ENCODE measurements around the gene PDSS2.
"Not testable (repeated sequence)": the region's sequence is repeated elsewhere in the genome, so short reads cannot be mapped to it uniquely, and the experiment has no call there.

PDSS2 gene

DNA sequence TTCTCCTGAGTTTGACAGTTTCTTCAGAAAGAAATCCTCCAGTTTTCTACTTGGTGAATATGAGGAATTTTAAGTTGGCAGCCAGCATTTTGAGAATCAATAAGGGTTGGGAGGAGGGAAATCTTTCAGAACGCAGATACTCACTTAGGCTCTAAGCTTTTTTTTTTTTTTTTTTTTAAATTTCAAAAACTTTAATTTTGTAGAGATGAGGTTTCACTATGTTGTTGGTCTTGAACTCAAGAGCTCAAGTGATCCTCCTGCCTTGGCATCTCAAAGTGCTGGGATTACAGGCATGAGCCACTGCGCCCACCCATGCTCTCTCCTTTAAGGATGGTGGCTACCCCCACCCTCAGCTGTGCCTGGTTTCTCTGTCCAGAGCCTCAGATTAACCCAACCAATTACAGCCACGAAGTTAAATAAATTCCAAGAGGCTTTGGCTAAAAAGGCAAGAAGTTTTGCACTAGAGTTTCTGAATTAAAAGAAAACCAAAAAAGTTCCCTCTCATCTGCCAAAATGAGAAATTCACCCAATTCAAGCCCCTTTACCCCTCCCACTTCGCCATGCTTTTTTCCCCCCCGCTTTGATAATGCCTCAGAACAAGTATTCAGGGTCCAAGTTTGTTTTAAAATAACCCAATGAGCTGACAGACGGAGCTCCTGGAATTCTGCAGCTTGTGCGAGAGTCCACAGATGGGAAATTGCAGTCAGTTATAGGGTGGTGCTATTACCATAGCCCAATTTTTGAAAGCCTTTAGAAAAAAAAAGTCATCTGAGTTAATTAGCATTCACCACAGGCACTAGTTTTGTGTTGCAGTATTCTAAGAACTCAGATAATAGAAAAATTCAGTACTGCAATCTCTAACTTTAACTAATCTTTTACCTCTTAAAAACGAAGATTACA, 249.7 kb downstream of the PDSS2 start:
- FAIRE-seq, result no peak

GRCh38 chr6:107207251-107207873, 252.0 kb downstream of the PDSS2 start:
- no peak for FAIRE-seq

- FAIRE-seq, result no peak
Measured at GRCh38 chr6:107205058-107205998, 254.0 kb downstream of the PDSS2 start.

DNA sequence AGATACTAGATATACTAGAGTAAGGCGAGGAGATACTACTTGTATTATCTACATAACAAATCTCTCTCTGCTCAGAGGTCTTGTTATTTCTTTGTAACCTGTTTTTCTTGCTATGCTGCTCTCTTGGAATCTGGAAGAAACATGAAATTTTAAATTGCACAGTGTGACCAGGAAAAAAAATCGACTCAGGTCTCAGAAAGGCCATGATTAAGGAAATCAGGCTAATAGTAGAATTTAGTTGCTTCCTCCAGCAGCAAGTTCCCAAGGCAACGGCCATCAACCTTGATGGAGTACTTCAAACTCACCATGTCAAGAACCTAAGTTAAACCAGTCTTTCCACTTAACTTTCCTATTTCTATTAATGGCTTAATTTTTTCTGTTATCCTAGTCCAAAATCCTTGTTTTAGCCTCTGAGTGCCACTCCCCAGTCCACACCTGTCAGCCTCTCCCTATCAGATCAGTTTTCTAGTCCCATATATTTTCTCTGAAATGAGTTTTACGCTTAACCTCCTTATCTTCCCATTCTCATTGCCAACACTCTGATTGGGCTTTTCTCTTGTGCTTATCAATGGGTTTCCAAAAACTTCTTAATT, 256.4 kb downstream of the PDSS2 start:
- no peak for FAIRE-seq

- no peak for FAIRE-seq
Measured at GRCh38 chr6:107198631-107199416, 260.5 kb downstream of the PDSS2 start.

- FAIRE-seq, result no peak
Measured at GRCh38 chr6:107196152-107196551, 263.2 kb downstream of the PDSS2 start.

GRCh38 chr6:107194723-107195122, 264.6 kb downstream of the PDSS2 start:
- FAIRE-seq, result not testable (repeated sequence)

- FAIRE-seq, result no peak
Measured at GRCh38 chr6:107192830-107193229, 266.5 kb downstream of the PDSS2 start.

DNA sequence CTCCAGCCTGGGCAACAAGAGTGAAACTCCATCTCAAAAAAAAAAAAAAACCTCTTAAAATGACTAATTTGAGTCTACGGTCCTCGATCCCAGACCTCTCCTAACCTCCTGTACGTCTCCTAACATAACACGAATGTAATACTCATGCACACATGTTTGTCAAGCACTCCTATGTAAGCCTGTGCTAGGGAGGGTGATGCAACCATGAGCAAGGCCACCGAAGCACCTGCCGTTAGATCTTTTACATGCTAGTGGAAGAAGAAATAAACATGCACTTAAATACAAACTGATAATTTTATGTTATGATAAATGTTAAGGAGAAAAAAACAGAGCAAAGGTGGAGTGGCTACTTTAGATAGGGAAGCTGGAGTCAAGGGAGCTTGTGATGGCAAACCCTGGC, 271.7 kb downstream of the PDSS2 start:
- FAIRE-seq, result no peak

DNA sequence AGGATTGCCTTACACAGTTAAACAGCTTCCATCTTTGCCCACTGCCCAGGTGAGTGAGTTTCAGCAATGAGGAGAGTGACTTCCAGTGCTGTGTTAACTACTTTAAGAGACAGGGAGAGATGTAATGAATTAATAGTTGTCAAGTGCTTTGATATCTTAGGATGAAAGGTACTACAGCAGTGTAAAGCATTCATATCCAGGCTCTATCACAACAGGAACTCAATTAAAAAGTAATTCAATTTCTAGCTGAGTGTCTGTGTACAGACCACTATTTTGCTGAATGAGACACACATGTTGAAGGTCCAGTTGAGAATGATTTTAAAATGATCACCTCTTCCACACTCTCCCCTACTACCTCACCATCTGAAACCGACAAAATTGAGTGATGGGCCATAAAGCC, 273.3 kb downstream of the PDSS2 start:
- FAIRE-seq, result no peak

DNA sequence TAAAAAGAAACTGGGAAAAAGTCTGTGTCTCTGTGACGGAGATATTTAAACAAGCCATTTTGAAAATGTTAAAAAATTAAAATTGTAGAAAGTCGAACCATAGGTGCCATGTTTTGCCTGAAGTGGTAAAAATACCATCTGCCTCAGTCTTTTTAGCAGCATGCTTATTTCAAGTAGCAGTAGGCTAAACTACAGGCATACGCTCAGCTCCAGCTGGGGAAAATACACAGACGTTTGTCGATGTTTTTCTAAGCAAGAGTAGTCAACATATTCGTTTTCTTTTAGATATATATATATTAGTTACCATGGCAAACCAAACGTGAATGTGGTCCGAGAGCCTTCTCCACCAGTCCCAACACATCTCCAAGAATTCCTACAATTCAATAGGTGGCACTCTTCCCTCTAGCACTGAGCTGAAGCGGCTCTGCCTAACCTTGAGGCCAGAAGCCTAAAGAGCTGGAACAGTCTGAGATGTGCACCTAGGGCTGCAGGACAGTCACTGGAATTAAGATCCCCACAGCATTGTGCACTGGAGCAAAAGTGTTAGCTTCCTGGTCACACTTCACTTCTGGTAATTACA, 273.9 kb downstream of the PDSS2 start:
- no peak for FAIRE-seq

DNA sequence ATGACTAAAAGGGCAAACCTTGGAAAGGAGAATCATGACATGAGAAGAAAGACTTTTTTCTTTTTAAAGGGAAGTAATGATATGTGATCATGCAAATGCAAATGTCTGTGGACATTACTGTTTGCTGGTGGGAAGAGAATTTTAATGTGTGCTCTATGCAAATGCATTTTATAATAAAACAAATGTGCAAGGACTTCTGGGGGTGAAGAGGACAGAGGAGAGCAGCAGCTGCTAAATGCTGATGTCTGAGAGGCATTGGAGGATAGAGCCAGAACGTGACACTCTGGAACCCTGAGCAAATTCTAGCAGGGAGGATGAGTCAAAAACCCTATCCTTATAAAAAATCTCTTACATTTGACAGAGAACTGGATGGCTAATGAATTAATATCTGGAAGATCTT, 274.9 kb downstream of the PDSS2 start:
- FAIRE-seq, result no peak

- FAIRE-seq, result no peak
Measured at GRCh38 chr6:107180099-107180498, 279.3 kb downstream of the PDSS2 start.

DNA sequence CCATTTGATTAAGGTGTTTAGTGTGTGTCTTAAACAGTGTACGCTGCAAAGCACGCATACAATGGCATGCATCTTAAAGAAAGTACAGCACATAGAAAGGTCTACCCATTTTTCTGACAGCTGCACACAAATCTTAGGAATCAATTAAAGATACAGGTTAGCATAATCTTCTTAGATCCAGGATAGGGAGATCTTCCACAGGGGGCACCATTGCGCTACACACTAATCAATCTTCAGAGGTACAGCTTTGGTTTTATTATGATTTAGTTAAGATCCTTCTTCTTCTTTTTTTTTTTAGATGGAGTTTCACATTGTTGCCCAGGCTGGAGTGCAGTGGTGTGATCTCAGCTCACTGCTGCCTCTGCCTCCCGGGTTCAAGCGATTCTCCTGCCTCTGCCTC, 280.4 kb downstream of the PDSS2 start:
- no peak for FAIRE-seq

DNA sequence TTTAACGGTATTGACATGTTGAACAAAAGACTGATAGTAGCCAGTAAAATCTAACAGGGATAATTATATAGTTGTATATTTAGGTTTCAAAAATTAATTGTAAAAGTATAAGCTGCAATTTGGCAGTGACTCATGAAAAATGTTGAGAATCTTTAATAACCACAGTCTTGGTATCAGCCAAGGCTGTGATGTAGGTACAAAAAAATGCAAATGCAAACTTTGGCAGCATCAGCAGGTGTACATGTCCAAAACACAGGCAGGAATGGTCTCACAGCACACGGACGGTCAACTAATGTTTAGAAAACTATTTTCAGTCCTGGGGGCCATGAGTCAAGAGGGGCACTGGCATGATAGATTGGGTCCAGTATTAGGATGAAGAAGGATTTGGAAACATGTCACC, 285.6 kb downstream of the PDSS2 start:
- no peak for FAIRE-seq

GRCh38 chr6:107171513-107171912, 287.9 kb downstream of the PDSS2 start:
- FAIRE-seq, result no peak

DNA sequence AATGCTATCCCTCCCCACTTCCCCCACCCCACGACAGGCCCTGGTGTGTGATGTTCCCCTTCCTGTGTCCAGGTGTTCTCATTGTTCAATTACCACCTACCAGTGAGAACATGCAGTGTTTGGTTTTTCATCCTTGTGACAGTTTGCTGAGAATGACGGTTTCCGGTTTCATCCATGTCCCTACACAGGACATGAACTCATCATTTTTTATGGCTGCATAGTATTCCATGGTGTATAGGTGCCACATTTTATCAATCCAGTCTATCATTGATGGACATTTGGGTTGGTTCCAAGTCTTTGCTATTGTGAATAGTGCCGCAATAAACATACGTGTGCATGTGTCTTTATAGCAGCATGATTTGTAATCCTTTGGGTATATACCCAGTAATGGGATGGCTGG, 295.1 kb downstream of the PDSS2 start:
- not testable (repeated sequence) for FAIRE-seq

GRCh38 chr6:107161521-107161920, 297.8 kb downstream of the PDSS2 start:
- FAIRE-seq, result no peak

DNA sequence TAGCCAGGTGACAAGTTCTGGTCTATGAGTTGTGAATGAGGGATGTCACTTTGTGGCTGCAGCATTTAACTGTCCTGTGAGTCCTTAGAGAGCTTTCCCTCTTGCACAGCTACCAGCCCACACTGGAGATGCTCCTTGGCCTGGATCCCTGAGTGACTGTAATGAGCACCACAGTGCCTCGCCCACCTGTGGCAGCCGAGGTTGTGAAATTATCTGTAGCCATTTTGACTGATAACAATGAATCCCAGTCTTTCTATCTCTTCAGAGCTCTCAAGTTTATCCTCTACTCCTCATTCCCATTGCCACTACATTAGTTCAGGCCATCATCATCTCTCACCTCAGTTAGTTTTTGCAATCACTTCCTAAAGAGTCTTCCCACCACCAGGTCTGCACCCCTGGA, 302.7 kb downstream of the PDSS2 start:
- FAIRE-seq, result no peak

DNA sequence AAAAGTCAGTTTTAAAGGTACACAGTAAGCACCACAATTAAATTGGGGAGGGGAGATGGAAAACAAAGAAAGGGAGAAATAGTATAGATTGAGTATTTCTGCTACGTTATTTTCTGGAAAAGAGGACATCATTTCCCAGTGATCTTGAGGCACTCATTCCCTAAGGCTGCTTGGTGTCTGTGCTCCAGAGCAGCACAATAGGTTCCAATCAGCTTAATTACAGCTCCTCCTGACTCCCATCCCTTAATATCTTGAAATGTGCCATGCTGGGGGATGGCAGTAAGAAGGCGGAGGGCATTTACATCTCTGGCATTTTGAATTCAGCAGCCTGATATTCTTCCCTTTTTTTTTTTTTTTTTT, 304.6 kb downstream of the PDSS2 start:
- FAIRE-seq, result no peak

DNA sequence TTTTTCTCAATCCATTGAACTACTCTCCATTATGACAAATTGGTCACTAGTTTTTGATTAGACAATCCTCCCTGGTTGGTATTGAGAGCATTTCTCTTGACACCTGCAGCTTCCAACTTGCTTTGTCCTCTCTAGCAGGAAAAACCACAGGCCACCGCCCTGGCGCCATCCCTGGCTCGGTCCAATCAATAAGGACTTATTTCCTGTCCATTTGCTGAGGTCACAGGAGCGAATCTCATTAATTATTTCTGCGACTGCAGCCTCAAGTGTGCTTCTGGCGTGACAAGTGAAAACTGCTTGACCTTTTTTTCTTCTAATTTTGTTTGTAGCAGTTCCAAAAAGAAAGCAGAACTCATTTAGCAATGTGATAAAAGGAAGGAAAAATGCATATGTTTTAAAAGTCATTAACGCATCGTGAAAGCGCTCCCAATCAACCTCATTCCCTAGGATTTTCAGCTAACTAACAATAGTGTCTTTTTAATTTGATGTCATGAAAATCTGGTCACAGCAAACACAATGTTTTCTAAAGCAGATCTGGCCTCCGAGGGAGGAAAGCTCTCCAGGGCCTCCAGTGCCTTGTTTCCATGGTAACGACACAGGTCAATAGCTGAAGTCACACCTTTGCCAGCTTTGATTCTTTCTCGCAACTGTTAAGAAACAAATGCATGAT, 305.1 kb downstream of the PDSS2 start:
- no peak for FAIRE-seq

Measured in colon (tissue), 2 donors.